SH-SY5Y (cell line): ENCODE results near the gene COMMD9.

Source experiments
- GATA2 ChIP-seq: IDR thresholded peaks from 2 replicates; pipeline ENCODE4 v1.6.1; 2011; ENCODE audit warnings: mild to moderate bottlenecking, low read depth, low read length
- GATA3 ChIP-seq: IDR thresholded peaks from 2 replicates; pipeline ENCODE4 v1.6.1; 2011; ENCODE audit warnings: low read depth, mild to moderate bottlenecking, low read length, moderate library complexity

COMMD9 gene

GRCh38 chr11:36306888-36307287 is 17.7 kb upstream of the COMMD9 start:
- TF ChIP-seq GATA3: no peak
- TF ChIP-seq GATA2: no peak

GRCh38 chr11:36305047-36305446 is 15.8 kb upstream of the COMMD9 start:
- no peak for TF ChIP-seq GATA2
- no peak for TF ChIP-seq GATA3

- no peak for TF ChIP-seq GATA2
- no peak for TF ChIP-seq GATA3
Observed at GRCh38 chr11:36304351-36304750, 15.1 kb upstream of the COMMD9 start.

GRCh38 chr11:36300650-36301049 is 11.4 kb upstream of the COMMD9 start:
- TF ChIP-seq GATA2: no peak
- no peak for TF ChIP-seq GATA3

GRCh38 chr11:36296884-36297543 is 7.8 kb upstream of the COMMD9 start:
- TF ChIP-seq GATA2 (no peak), GATA3 (no peak)

- TF ChIP-seq GATA3 (no peak), GATA2 (no peak)
Observed at GRCh38 chr11:36295926-36296325, 6.7 kb upstream of the COMMD9 start, which contains the start of gene PRR5L. TSS of gene PRR5L (plus strand) at chr11:36296288. CDS start at chr11:36401122, 104,834 bp downstream.

GRCh38 chr11:36292311-36292722 is 3.1 kb upstream of the COMMD9 start:
- TF ChIP-seq GATA3 (no peak), GATA2 (no peak)

GRCh38 chr11:36288442-36289225 is 590 bp downstream of the COMMD9 start:
- no peak for TF ChIP-seq GATA3
- no peak for TF ChIP-seq GATA2

- TF ChIP-seq GATA3 (no peak), GATA2 (no peak)
Observed at GRCh38 chr11:36282926-36283325, 6.3 kb downstream of the COMMD9 start.

- TF ChIP-seq GATA3 (no peak), GATA2 (no peak)
Observed at GRCh38 chr11:36281850-36282249, 7.4 kb downstream of the COMMD9 start.

- no peak for TF ChIP-seq GATA2
- no peak for TF ChIP-seq GATA3
Observed at GRCh38 chr11:36280531-36280930, 8.7 kb downstream of the COMMD9 start.

GRCh38 chr11:36278531-36279282 is 10.5 kb downstream of the COMMD9 start:
- TF ChIP-seq GATA3: no peak
- no peak for TF ChIP-seq GATA2

- TF ChIP-seq GATA2 (no peak), GATA3 (no peak)
Observed at GRCh38 chr11:36274414-36274813, 14.8 kb downstream of the COMMD9 start.

- TF ChIP-seq GATA2 (no peak), GATA3 (no peak)
Observed at GRCh38 chr11:36273110-36273509, 16.1 kb downstream of the COMMD9 start.

- TF ChIP-seq GATA3 (no peak), GATA2 (0 out of 2 replicates have a peak, but pooled peaks have one; percentile 30)
Observed at GRCh38 chr11:36271794-36272407, 17.3 kb downstream of the COMMD9 start.
